Spinal cord (tissue), 10 donors: ENCODE results near the gene NRP1. TPM values are rescaled to one million over a fixed set of nuclear protein-coding genes. Genes with fewer than 3 reads are reported as not detected.
A peak's percentile ranks its signal among the peaks of the same experiment; 100 is the strongest.

Source experiments
- DNase-seq, 6 donors: peaks; one replicate each; pipeline versions ENCODE4 v3.0.0 to v3.0.0-alpha.2; 2013 to 2015; ENCODE audit warnings: low spot score in 6 of 6, low read depth in 4 of 6
- H3K27ac ChIP-seq: one replicate; pipeline ENCODE4 v1.5.1; 2013; ENCODE audit warnings: low read depth, low read length, control low read depth
- H3K27me3 ChIP-seq: one replicate; pipeline ENCODE4 v1.6.1; 2013; ENCODE audit warnings: low read length; ENCODE audit not compliant: control insufficient read depth, insufficient read depth
- H3K36me3 ChIP-seq: one replicate; pipeline ENCODE4 v1.6.1; 2013; ENCODE audit warnings: low read length; ENCODE audit not compliant: control insufficient read depth, insufficient read depth
- H3K4me1 ChIP-seq: one replicate; pipeline ENCODE4 v1.6.1; 2013; ENCODE audit warnings: low read length; ENCODE audit not compliant: control insufficient read depth, insufficient read depth
- H3K4me3 ChIP-seq: one replicate; pipeline ENCODE4 v1.5.1; 2013; ENCODE audit warnings: low read depth, low read length, control low read depth
- H3K9me3 ChIP-seq: one replicate; pipeline ENCODE4 v1.6.1; 2013; ENCODE audit warnings: low read length; ENCODE audit not compliant: control insufficient read depth, insufficient read depth
- WGBS: methylation state at CpG from one replicate; pipeline ENCODE4 v1.1.5; 2013; ENCODE audit warnings: missing lambda C conversion rate; ENCODE audit not compliant: insufficient coverage; 5-methylcytosine and 5-hydroxymethylcytosine counted together
- polyA plus RNA-seq, 2 donors: library from polyadenylated mRNA; unstranded; fragments of 120-200 nt; gene quantifications; one replicate each; pipeline ENCODE4 v1.2.1, GENCODE V29; 2013; ENCODE audit not compliant: insufficient read length in 2 of 2
- total RNA-seq, 2 donors: library from RNA; depleted of rRNA in 1 of 2; stranded (reverse); fragments of 120-200 nt in 1 of 2; fragments of >200 nt in 1 of 2; gene quantifications; one replicate each; pipeline versions ENCODE4 v1.2.3 to v1.2.4, GENCODE V29; 2013 to 2014
- donor health status: healthy.

The NRP1 gene
- total and polyA plus RNA-seq, 4 donors = 61.8 to 96.6 (median 80.2) TPM

GRCh38 chr10:33215635-33216034, 118.8 kb downstream of the NRP1 start:
- H3K36me3 ChIP-seq = peaks cover 11% of the 10 kb centered on the region
- no peak for DNase-seq
- no peaks in the 10 kb centered on the region for H3K9me3 ChIP-seq
- H3K27me3 ChIP-seq = no peaks in the 10 kb centered on the region
- no peak overlapping the region for H3K27ac ChIP-seq
- H3K4me1 ChIP-seq = peaks cover 4% of the 10 kb centered on the region
- no peak overlapping the region for H3K4me3 ChIP-seq
- 95% methylated on average over 3 of the region's 3 CpGs for WGBS

GRCh38 chr10:33215154-33215553, 119.3 kb downstream of the NRP1 start:
- H3K27me3 ChIP-seq = no peaks in the 10 kb centered on the region
- H3K4me1 ChIP-seq = peaks cover 4% of the 10 kb centered on the region
- no peak overlapping the region for H3K27ac ChIP-seq
- peaks cover 11% of the 10 kb centered on the region for H3K36me3 ChIP-seq
- H3K4me3 ChIP-seq = no peak overlapping the region
- DNase-seq = no peak
- H3K9me3 ChIP-seq = no peaks in the 10 kb centered on the region
- WGBS = 60% methylated on average over 1 of the region's 2 CpGs

GRCh38 chr10:33214174-33214573, 120.3 kb downstream of the NRP1 start:
- 100% methylated on average over 2 of the region's 4 CpGs for WGBS
- Histone ChIP-seq H3K4me3 (no peak overlapping the region), H3K36me3 (peaks cover 11% of the 10 kb centered on the region), H3K27me3 (no peaks in the 10 kb centered on the region), H3K27ac (no peak overlapping the region), H3K4me1 (peaks cover 7% of the 10 kb centered on the region), H3K9me3 (no peaks in the 10 kb centered on the region)
- DNase-seq = no peak

- Histone ChIP-seq H3K4me1 (peaks cover 7% of the 10 kb centered on the region), H3K9me3 (no peaks in the 10 kb centered on the region), H3K4me3 (no peak overlapping the region), H3K36me3 (peaks cover 15% of the 10 kb centered on the region), H3K27ac (no peak overlapping the region), H3K27me3 (no peaks in the 10 kb centered on the region)
- WGBS = no CpG with 5 or more reads among the region's 4 CpGs
- DNase-seq = no peak
Observed at GRCh38 chr10:33212061-33212748, 122.3 kb downstream of the NRP1 start.

GRCh38 chr10:33211106-33211878, 123.2 kb downstream of the NRP1 start:
- Histone ChIP-seq H3K27me3 (no peaks in the 10 kb centered on the region), H3K4me3 (no peak overlapping the region), H3K27ac (no peak overlapping the region), H3K36me3 (peaks cover 12% of the 10 kb centered on the region), H3K4me1 (peaks cover 7% of the 10 kb centered on the region), H3K9me3 (no peaks in the 10 kb centered on the region)
- peak in 2 of 6 donors; percentile 29 to 86 for DNase-seq
- 77% methylated on average over 8 of the region's 10 CpGs for WGBS

GRCh38 chr10:33209802-33210201, 124.7 kb downstream of the NRP1 start:
- H3K9me3 ChIP-seq = no peaks in the 10 kb centered on the region
- H3K4me3 ChIP-seq = no peak overlapping the region
- no peak overlapping the region for H3K27ac ChIP-seq
- no peaks in the 10 kb centered on the region for H3K27me3 ChIP-seq
- peak in 1 of 6 donors; percentile 83 for DNase-seq
- peaks cover 8% of the 10 kb centered on the region for H3K36me3 ChIP-seq
- peaks cover 7% of the 10 kb centered on the region for H3K4me1 ChIP-seq
- 100% methylated on average over 1 of the region's 3 CpGs for WGBS

- Histone ChIP-seq H3K27me3 (no peaks in the 10 kb centered on the region), H3K9me3 (no peaks in the 10 kb centered on the region), H3K36me3 (peaks cover 8% of the 10 kb centered on the region), H3K27ac (no peak overlapping the region), H3K4me3 (no peak overlapping the region), H3K4me1 (peaks cover 7% of the 10 kb centered on the region)
- WGBS = 100% methylated on average over 3 of the region's 4 CpGs
- no peak for DNase-seq
Observed at GRCh38 chr10:33208166-33208565, 126.3 kb downstream of the NRP1 start.

- Histone ChIP-seq H3K36me3 (peaks cover 3% of the 10 kb centered on the region), H3K27me3 (no peaks in the 10 kb centered on the region), H3K9me3 (no peaks in the 10 kb centered on the region), H3K4me1 (no peaks in the 10 kb centered on the region), H3K4me3 (no peak overlapping the region), H3K27ac (no peak overlapping the region)
- 87% methylated on average over 3 of the region's 7 CpGs for WGBS
- no peak for DNase-seq
Observed at GRCh38 chr10:33204031-33204430, 130.4 kb downstream of the NRP1 start.

- Histone ChIP-seq H3K4me3 (no peak overlapping the region), H3K36me3 (no peaks in the 10 kb centered on the region), H3K4me1 (peaks cover 6% of the 10 kb centered on the region), H3K9me3 (no peaks in the 10 kb centered on the region), H3K27me3 (no peaks in the 10 kb centered on the region), H3K27ac (no peak overlapping the region)
- no peak for DNase-seq
- WGBS = 46% methylated on average over 3 of the region's 5 CpGs
Observed at GRCh38 chr10:33201971-33202370, 132.5 kb downstream of the NRP1 start.
